ENCODE data around the gene ANKS3. TPM values are rescaled to one million over a fixed set of nuclear protein-coding genes. Genes with fewer than 3 reads are reported as not detected.

Gene ANKS3
- total RNA-seq, 1 donor from 2014 or later = 19.8 TPM

- DNase-seq = no peak
Measured at GRCh38 chr16:4724661-4725270, 9.3 kb downstream of the ANKS3 start.

GRCh38 chr16:4723071-4723767 lies 10.9 kb downstream of the ANKS3 start:
- DNase-seq = no peak

GRCh38 chr16:4718466-4718865 lies 15.6 kb downstream of the ANKS3 start:
- no peak for DNase-seq

- DNase-seq = no peak
Measured at GRCh38 chr16:4714996-4715395, 19.1 kb downstream of the ANKS3 start.

GRCh38 chr16:4713663-4714501 lies 20.2 kb downstream of the ANKS3 start:
- no peak for DNase-seq

- no peak for DNase-seq
Measured at GRCh38 chr16:4709481-4709880, 24.6 kb downstream of the ANKS3 start.

GRCh38 chr16:4706871-4707270 lies 27.2 kb downstream of the ANKS3 start:
- DNase-seq = no peak

GRCh38 chr16:4704913-4705312 lies 29.2 kb downstream of the ANKS3 start:
- no peak for DNase-seq

- no peak for DNase-seq
Measured at GRCh38 chr16:4704491-4704890, 29.6 kb downstream of the ANKS3 start.

- no peak for DNase-seq
Measured at GRCh38 chr16:4703906-4704305, 30.2 kb downstream of the ANKS3 start.

GRCh38 chr16:4702466-4702808 lies 31.6 kb downstream of the ANKS3 start:
- DNase-seq = no peak

- no peak for DNase-seq
Measured at GRCh38 chr16:4701791-4702465, 32.1 kb downstream of the ANKS3 start.

- no peak for DNase-seq
Measured at GRCh38 chr16:4700997-4701743, 32.9 kb downstream of the ANKS3 start.

- DNase-seq = no peak
Measured at GRCh38 chr16:4700380-4700996, 33.6 kb downstream of the ANKS3 start.

- DNase-seq = no peak
Measured at GRCh38 chr16:4699046-4699556, 35.0 kb downstream of the ANKS3 start.

- DNase-seq = no peak
Measured at GRCh38 chr16:4698321-4699045, 35.6 kb downstream of the ANKS3 start.

- DNase-seq = no peak
Measured at GRCh38 chr16:4697848-4698291, 36.2 kb downstream of the ANKS3 start.

GRCh38 chr16:4696905-4697847 lies 36.9 kb downstream of the ANKS3 start:
- DNase-seq = no peak

- no peak for DNase-seq
Measured at GRCh38 chr16:4696172-4696904, 37.7 kb downstream of the ANKS3 start.

Data from occipital lobe (tissue), 2 donors.